Glutamatergic neuron (in vitro differentiated cells): ENCODE measurements around the gene NOP9. TPM values are rescaled to one million over a fixed set of nuclear protein-coding genes. Genes with fewer than 3 reads are reported as not detected.

Source experiments
- DNase-seq: peaks from one replicate; pipeline ENCODE4 v3.0.0; 2022
- H3K27ac Mint-ChIP-seq: one replicate; pipeline ENCODE4 v1.8.0; 2020; ENCODE audit warnings: mild to moderate bottlenecking, mixed read lengths, inconsistent platforms; ENCODE audit not compliant: unreplicated experiment
- H3K27me3 Mint-ChIP-seq: one replicate; pipeline ENCODE4 v1.8.0; 2020; ENCODE audit warnings: mild to moderate bottlenecking, moderate library complexity, mixed read lengths, inconsistent platforms; ENCODE audit not compliant: unreplicated experiment
- H3K36me3 Mint-ChIP-seq: one replicate; pipeline ENCODE4 v1.8.0; 2020; ENCODE audit warnings: mild to moderate bottlenecking, mixed read lengths, inconsistent platforms; ENCODE audit not compliant: unreplicated experiment
- H3K4me1 Mint-ChIP-seq: one replicate; pipeline ENCODE4 v1.8.0; 2020; ENCODE audit warnings: mild to moderate bottlenecking, low read depth, mixed read lengths, inconsistent platforms; ENCODE audit not compliant: unreplicated experiment
- H3K4me3 Mint-ChIP-seq: one replicate; pipeline ENCODE4 v1.8.0; 2020; ENCODE audit warnings: mild to moderate bottlenecking, mixed read lengths, inconsistent platforms; ENCODE audit not compliant: unreplicated experiment
- H3K9me3 Mint-ChIP-seq: one replicate; pipeline ENCODE4 v1.8.0; 2020; ENCODE audit warnings: mild to moderate bottlenecking, moderate library complexity, mixed read lengths, inconsistent platforms; ENCODE audit not compliant: unreplicated experiment
- total RNA-seq: library from RNA; stranded (reverse); fragmentation: NEBNext Ultra II Directional; extraction: Animal tissue kit (Norgen Biotek cat#: 25700); gene quantifications from one replicate; pipeline ENCODE4 v1.2.1, GENCODE V29; 2021; ENCODE audit not compliant: unreplicated experiment
- TF ChIP-seq, protein P1 (sequence below): fragments of 200-600 bp; sonication (generic); IDR thresholded peaks from one replicate; pipeline ENCODE4 v1.5.0; 2021; ENCODE audit not compliant: partially characterized antibody, unreplicated experiment

NOP9 gene
- total RNA-seq, 1 donor from 2014 or later: 29.2 TPM

DNA sequence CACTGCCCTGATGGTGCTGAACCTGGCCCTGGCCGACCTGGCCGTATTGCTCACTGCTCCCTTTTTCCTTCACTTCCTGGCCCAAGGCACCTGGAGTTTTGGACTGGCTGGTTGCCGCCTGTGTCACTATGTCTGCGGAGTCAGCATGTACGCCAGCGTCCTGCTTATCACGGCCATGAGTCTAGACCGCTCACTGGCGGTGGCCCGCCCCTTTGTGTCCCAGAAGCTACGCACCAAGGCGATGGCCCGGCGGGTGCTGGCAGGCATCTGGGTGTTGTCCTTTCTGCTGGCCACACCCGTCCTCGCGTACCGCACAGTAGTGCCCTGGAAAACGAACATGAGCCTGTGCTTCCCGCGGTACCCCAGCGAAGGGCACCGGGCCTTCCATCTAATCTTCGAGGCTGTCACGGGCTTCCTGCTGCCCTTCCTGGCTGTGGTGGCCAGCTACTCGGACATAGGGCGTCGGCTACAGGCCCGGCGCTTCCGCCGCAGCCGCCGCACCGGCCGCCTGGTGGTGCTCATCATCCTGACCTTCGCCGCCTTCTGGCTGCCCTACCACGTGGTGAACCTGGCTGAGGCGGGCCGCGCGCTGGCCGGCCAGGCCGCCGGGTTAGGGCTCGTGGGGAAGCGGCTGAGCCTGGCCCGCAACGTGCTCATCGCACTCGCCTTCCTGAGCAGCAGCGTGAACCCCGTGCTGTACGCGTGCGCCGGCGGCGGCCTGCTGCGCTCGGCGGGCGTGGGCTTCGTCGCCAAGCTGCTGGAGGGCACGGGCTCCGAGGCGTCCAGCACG, 16.4 kb downstream of the NOP9 start:
- no peaks in the 10 kb centered on the region for H3K36me3 Mint-ChIP-seq
- H3K4me1 Mint-ChIP-seq: no peaks in the 10 kb centered on the region
- no peak overlapping the region for H3K27ac Mint-ChIP-seq
- peaks cover 4% of the 10 kb centered on the region for H3K9me3 Mint-ChIP-seq
- peak; percentile 31 for DNase-seq
- no peak overlapping the region for H3K4me3 Mint-ChIP-seq
- peaks cover 20% of the 10 kb centered on the region for H3K27me3 Mint-ChIP-seq
- TF ChIP-seq, protein P1, sequence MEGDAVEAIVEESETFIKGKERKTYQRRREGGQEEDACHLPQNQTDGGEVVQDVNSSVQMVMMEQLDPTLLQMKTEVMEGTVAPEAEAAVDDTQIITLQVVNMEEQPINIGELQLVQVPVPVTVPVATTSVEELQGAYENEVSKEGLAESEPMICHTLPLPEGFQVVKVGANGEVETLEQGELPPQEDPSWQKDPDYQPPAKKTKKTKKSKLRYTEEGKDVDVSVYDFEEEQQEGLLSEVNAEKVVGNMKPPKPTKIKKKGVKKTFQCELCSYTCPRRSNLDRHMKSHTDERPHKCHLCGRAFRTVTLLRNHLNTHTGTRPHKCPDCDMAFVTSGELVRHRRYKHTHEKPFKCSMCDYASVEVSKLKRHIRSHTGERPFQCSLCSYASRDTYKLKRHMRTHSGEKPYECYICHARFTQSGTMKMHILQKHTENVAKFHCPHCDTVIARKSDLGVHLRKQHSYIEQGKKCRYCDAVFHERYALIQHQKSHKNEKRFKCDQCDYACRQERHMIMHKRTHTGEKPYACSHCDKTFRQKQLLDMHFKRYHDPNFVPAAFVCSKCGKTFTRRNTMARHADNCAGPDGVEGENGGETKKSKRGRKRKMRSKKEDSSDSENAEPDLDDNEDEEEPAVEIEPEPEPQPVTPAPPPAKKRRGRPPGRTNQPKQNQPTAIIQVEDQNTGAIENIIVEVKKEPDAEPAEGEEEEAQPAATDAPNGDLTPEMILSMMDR: no peak

- no peak for DNase-seq
- Mint-ChIP-seq H3K27me3 (peaks cover 20% of the 10 kb centered on the region), H3K9me3 (peaks cover 4% of the 10 kb centered on the region), H3K4me3 (no peak overlapping the region), H3K4me1 (no peaks in the 10 kb centered on the region), H3K27ac (no peak overlapping the region), H3K36me3 (no peaks in the 10 kb centered on the region)
- TF ChIP-seq, protein P1: no peak
Measured at GRCh38 chr14:24316597-24316950, 16.9 kb downstream of the NOP9 start.

DNA sequence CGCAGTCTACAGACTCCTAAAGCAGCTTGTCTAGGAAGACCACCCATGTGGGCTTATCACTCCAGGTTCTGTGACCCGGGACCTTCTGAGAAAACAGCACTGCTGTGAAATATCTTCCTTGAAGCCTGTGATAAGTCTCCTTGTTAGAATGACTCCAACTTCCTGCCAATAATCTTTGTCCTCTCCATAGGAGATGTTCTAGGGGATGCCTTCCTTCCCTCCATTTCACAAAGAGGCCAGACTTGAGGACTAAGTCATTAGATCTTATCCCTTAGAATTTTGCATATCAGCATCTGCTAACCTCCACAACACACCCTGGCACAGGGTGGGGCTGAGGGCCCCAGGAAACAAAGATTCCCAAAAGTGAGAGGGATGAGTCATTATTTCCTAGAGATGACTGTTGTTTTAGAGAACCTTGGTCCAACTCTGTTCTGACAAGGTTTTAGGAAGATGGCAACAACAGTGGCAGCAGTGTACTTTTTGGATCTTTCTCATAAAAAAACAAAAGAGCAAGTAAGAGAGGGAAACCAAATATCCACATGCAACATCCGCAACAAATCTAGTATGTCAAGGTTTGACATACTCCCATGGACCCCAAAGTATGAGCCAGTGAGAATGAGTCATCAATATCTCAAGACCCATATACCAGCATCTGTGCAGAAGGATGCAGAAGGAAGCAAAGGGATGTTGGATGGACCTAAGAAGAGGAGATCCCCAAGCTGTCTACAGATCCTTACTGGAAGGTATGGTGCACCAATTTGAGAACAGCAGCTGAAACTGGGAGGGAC, 17.7 kb downstream of the NOP9 start:
- no peak for DNase-seq
- Mint-ChIP-seq H3K9me3 (peaks cover 2% of the 10 kb centered on the region), H3K36me3 (no peaks in the 10 kb centered on the region), H3K4me1 (no peaks in the 10 kb centered on the region), H3K27me3 (peaks cover 22% of the 10 kb centered on the region), H3K27ac (no peak overlapping the region), H3K4me3 (no peak overlapping the region)
- TF ChIP-seq, protein P1: no peak

DNA sequence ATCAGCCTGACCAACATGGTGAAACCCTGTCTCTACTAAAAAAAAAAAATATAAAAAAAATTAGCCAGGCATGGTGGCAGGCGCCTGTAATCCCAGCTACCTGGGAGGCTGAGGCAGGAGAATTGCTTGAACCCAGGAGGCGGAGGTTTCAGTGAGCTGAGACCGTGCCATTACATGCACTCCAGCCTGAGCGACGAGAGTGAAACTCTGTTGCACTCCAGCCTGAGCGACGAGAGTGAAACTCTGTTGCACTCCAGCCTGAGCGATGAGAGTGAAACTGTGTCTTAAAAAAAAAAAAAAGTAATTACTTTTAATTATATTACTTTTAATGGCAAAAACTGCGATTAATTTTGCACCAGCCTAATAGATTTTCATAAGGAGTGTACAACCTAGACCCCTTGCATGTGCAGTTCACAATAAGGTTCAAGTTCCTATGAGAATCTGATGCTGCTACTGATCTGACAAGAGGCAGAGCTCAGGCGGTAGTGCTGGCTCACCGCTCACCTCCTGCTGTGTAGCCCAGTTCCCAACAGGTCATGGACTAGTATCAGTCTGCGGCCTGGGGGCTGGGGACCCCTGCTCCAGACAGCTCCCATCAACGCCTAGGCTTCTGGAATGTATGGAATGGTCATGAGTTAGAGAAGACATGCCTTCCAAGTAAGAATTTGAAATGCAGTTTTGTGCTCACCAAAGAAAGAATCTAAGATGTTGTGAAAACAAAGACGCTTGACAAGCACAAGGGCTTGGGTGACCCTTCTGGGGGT, 21.7 kb downstream of the NOP9 start:
- H3K4me3 Mint-ChIP-seq: no peak overlapping the region

More for the DNA sequence above, 21.7 kb downstream of the NOP9 start:
- Mint-ChIP-seq H3K4me1 (no peaks in the 10 kb centered on the region), H3K27ac (no peak overlapping the region), H3K36me3 (no peaks in the 10 kb centered on the region), H3K9me3 (peaks cover 2% of the 10 kb centered on the region), H3K27me3 (peaks cover 14% of the 10 kb centered on the region)
- DNase-seq: no peak
- TF ChIP-seq, protein P1: no peak
